ENCODE data around the gene HOOK1. TPM values are rescaled to one million over a fixed set of nuclear protein-coding genes. Genes with fewer than 3 reads are reported as not detected.
A peak's percentile ranks its signal among the peaks of the same experiment; 100 is the strongest.
"Not testable (repeated sequence)": the region's sequence is repeated elsewhere in the genome, so short reads cannot be mapped to it uniquely, and the experiment has no call there.

Gene HOOK1
- total RNA-seq, 6 experiments from 2014 or later: 15.2 to 30.6 (median 26.7) TPM

GRCh38 chr1:59903141-59903754 lies 88.5 kb downstream of the HOOK1 start:
- intact Hi-C loops (cut with DNase I): no loop called here
- peak; percentile 56 to 71 (median 63) for TF ChIP-seq CTCF (IDR thresholded peaks at IDR 0.05)
- no peak for TF ChIP-seq POLR2A (IDR thresholded peaks at IDR 0.05)
- peak in 1 of 3 donors; percentile 57 for DNase-seq

GRCh38 chr1:59906931-59907330 lies 92.2 kb downstream of the HOOK1 start:
- peaks cover 0 to 23% (median 6%) of the 10 kb centered on the region in 4 donors for H3K4me1 ChIP-seq
- WGBS (ENCODE audit: insufficient coverage, low coverage, low lambda C conversion rate, missing lambda C conversion rate): 67% methylated on average over 2 of the region's 2 CpGs
- no peak for TF ChIP-seq CTCF (IDR thresholded peaks at IDR 0.05)
- TF ChIP-seq POLR2A (IDR thresholded peaks at IDR 0.05): no peak
- H3K27ac ChIP-seq: no peak overlapping the region
- ATAC-seq: no peak
- no peaks in the 10 kb centered on the region for H3K9me3 ChIP-seq
- intact Hi-C loops (cut with DNase I): no loop called here
- DNase-seq: no peak
- peaks cover 0 to 15% (median 8%) of the 10 kb centered on the region in 4 donors for H3K36me3 ChIP-seq
- no peak overlapping the region for H3K4me3 ChIP-seq
- no peaks in the 10 kb centered on the region for H3K27me3 ChIP-seq

More at GRCh38 chr1:59903141-59903754, 88.5 kb downstream of the HOOK1 start:
- H3K27me3 ChIP-seq: no peaks in the 10 kb centered on the region
- H3K36me3 ChIP-seq: peaks cover 0 to 16% (median 7%) of the 10 kb centered on the region in 4 donors
- 12% methylated on average over 9 of the region's 9 CpGs for WGBS (ENCODE audit: insufficient coverage, low coverage, low lambda C conversion rate, missing lambda C conversion rate)
- H3K4me3 ChIP-seq: no peak overlapping the region
- H3K9me3 ChIP-seq: no peaks in the 10 kb centered on the region
- H3K27ac ChIP-seq: peak overlapping the region in 2 of 3 donors; percentile 16 to 40
- peak; percentile 89 to 94 (median 91) for ATAC-seq
- H3K4me1 ChIP-seq: peaks cover 0 to 17% (median 2%) of the 10 kb centered on the region in 4 donors

GRCh38 chr1:59908084-59908483 lies 93.3 kb downstream of the HOOK1 start:
- Histone ChIP-seq H3K27ac (peak overlapping the region in 2 of 3 donors; percentile 25 to 51), H3K4me1 (peaks cover 0 to 23% (median 6%) of the 10 kb centered on the region in 4 donors), H3K36me3 (peaks cover 0 to 17% (median 9%) of the 10 kb centered on the region in 4 donors), H3K4me3 (no peak overlapping the region), H3K27me3 (no peaks in the 10 kb centered on the region), H3K9me3 (no peaks in the 10 kb centered on the region)
- TF ChIP-seq CTCF (IDR thresholded peaks at IDR 0.05) (no peak), POLR2A (IDR thresholded peaks at IDR 0.05) (no peak)
- no peak for DNase-seq
- WGBS (ENCODE audit: insufficient coverage, low coverage, low lambda C conversion rate, missing lambda C conversion rate): 59% methylated on average over 2 of the region's 2 CpGs
- intact Hi-C loops (cut with DNase I): no loop called here
- ATAC-seq: no peak

GRCh38 chr1:59908682-59909081 lies 93.9 kb downstream of the HOOK1 start:
- TF ChIP-seq POLR2A (IDR thresholded peaks at IDR 0.05): no peak
- no peak for TF ChIP-seq CTCF (IDR thresholded peaks at IDR 0.05)
- peaks cover 0 to 17% (median 9%) of the 10 kb centered on the region in 4 donors for H3K36me3 ChIP-seq
- no peak overlapping the region for H3K4me3 ChIP-seq
- peak in 1 of 3 donors; percentile 58 for DNase-seq
- peak overlapping the region; percentile 18 to 52 (median 51) for H3K27ac ChIP-seq
- peak; percentile 93 to 97 (median 96) for ATAC-seq
- no peaks in the 10 kb centered on the region for H3K9me3 ChIP-seq
- intact Hi-C loops (cut with DNase I): no loop called here
- H3K27me3 ChIP-seq: no peaks in the 10 kb centered on the region
- peaks cover 0 to 18% (median 5%) of the 10 kb centered on the region in 4 donors for H3K4me1 ChIP-seq
- 30% methylated on average over 2 of the region's 2 CpGs for WGBS (ENCODE audit: insufficient coverage, low coverage, low lambda C conversion rate, missing lambda C conversion rate)

- intact Hi-C loops (cut with DNase I); ATAC-seq: not testable (repeated sequence)
- WGBS (ENCODE audit: insufficient coverage, low coverage, low lambda C conversion rate, missing lambda C conversion rate): 92% methylated on average over 5 of the region's 7 CpGs
Observed at GRCh38 chr1:59914791-59915286, 100.1 kb downstream of the HOOK1 start.

More at GRCh38 chr1:59914791-59915286, 100.1 kb downstream of the HOOK1 start:
- H3K27ac ChIP-seq, H3K27me3 ChIP-seq, H3K9me3 ChIP-seq, H3K4me3 ChIP-seq, DNase-seq, H3K4me1 ChIP-seq: not testable (repeated sequence)
- peaks cover 0 to 17% (median 6%) of the 10 kb centered on the region in 4 donors for H3K36me3 ChIP-seq

Data from right lobe of liver (tissue), 6 donors.